GM21576 (cell line): ENCODE data around the gene PRR5.
"Not testable (repeated sequence)": the region's sequence is repeated elsewhere in the genome, so short reads cannot be mapped to it uniquely, and the experiment has no call there.

Source experiments
- ATAC-seq: cut with Tn5 transposase; IDR thresholded peaks from one replicate; pipeline ENCODE4 v1.9.1; 2021; ENCODE audit warnings: mild to moderate bottlenecking, moderate library complexity; ENCODE audit not compliant: unreplicated experiment

PRR5 gene

DNA sequence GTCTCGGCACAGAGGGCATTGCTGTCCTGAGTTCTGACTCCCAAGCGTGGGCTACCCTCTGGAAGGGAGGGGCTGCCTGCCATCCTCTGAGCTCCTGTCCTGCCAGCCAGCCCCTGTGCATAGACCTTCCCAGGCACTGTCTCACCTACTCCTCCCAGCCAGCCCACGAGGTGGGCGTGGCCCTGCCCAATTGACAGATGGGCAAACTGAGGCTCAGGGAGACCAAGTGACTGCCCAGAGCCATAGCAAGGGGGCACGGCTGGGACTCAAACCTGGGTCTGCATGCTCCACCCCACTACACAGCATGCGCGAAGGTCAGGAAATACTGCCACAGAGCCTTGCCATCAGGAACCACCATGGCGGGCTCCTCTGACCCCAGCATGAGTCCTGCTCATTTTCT lies 29.4 kb upstream of the PRR5 start:
- no peak for ATAC-seq

DNA sequence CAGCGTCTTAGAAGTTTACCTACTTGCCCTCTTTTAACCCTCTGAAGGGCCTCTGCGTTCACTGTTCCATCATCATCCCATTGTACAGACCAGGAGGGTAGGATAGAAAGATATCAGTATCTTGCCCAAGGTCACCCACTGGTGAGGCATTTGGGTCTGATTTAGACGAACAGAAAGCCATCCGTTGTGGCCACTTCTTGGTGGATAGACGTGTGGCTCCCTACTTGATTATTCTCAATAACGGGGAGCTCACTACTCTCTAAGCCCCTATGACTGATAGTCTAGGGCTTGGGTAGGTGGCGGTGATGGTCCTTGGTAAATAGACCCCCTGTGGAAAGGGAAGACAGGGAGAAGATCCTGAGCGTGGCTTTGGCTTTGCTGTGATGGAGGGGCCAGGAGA lies 28.6 kb upstream of the PRR5 start:
- no peak for ATAC-seq

- not testable (repeated sequence) for ATAC-seq
Measured at GRCh38 chr22:44676066-44676440, 26.0 kb upstream of the PRR5 start.

DNA sequence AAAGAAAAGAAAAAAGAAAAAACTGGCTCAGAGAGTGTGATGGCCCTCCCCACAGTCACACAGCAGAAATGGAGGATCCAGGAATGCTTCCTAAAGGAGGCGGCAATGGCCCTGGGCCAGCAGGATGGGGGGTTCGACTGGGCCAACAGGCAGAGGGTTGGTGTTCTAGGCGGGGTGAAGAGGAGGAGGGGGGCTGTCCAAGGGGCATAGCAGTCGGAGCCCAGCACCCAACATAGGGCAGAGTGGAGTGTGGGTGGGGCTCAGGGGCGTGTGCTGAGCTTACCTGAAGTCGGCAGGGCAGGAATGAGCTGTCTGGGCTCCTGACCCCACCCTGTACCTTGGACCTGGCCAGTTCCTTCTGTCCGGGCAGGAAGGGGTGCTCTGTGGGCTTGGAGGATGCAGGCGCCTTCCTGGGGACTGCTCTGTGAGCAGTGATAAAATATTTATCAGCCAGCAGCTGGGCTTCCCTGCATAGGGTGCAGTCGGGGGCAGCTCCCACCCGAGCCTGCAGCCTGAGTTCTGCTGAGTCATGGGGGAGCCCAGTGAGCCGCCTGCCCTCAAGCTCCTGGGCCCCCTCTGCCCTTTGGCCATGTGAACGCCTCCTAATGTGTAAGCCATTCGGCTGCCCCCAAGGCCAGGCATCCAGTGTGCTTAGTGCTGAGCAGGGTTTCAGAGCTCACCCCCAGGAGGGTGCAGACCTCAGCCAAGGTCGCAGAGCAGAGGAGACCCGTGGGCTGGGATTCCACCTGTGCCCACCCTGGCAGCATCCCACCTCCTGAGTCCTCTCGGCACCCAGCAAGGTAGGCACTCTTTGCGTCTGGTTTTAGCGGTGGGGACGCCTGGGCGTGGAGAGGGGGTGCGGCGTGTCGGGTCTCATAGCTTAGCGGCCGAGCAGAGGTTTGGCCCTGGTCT lies 25.3 kb upstream of the PRR5 start:
- no peak for ATAC-seq

GRCh38 chr22:44677353-44677840 lies 24.6 kb upstream of the PRR5 start:
- ATAC-seq: no peak

DNA sequence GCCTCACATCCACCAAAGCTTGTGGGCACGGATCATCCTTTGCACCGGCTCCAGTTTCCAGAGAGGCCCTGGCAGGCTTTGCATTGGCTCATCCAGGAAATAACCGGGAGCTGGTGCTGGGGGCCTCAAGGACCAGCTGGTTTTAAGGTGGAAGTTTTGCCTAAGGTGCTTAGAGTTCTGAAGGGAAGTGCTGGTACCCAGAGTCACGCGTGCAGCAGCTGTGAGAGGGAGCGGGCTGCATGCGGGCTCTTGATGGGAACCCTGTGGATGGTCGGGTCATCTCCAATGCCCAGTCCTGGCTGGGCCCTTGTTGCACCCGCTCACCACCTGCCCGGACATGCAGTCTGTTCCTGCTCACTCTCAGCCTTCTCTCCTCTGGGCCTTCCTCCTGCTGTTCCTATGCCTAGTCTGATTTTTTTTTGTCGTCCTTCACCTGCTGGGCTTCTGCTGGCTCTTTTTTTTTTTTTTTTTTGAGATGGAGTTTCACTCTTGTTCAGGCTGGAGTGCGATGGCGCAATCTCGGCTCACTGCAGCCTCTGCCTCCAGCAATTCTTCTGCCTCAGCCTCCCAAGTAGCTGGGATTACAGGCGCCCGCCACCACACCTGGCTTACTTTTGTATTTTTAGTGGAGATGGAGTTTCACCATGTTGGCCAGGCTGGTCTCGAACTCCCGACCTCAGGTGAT lies 24.0 kb upstream of the PRR5 start:
- ATAC-seq: no peak

DNA sequence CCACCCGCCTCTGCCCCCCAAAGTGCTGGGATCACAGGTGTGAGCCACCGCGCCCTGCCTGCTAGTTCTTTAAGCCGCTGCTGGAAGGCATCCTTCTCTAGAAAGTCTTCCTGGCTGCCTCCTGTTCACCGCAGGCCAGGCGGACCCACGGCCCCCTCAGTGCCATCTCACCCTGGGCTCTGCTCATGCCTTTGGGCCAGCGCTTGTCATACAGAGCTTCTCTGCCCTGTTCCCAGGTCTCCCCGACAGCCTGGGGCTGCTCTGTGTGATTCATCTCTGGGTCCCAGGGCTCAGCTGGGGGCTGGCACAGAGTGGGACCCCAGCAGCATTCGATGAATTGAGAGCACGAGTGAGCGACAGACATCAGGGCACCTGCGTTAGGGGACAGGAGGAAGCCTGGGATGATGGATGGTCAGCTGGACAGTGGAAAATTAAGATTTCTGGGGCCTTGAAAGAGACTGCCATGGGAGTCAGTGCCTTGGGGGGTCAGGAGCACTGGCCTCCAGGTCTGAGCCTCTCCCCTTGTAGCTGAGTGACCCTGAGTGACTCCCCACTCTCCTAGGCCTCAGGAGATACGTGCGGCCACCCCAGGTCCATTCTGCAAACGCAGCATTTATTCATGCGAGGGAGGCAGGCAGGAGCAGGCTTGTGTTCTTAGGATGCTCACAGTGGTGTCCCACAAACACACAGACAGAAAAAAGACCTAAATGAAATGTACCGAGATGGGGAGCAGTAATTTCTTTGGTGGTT lies 23.3 kb upstream of the PRR5 start:
- no peak for ATAC-seq

- not testable (repeated sequence) for ATAC-seq
Measured at GRCh38 chr22:44679306-44679647, 22.7 kb upstream of the PRR5 start.

DNA sequence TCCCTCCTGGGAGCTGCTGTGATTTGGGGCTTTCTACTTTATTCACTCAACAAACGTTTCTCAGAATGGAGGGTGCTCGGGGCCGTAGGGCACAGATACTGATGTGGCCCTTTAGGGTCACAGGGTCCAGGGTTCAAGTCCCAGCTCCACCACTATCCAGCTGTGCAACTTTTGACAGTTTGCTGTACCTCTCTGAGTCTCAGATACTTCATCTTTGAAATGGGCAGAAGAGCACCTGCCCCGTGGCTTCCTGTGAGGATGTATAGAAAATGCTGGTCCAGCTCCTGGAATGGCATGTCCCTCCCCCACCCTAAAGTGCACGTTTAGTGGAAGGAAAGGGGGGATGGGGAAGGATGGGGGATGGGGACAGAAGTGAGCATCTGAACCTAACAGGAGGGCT lies 21.9 kb upstream of the PRR5 start:
- no peak for ATAC-seq

GRCh38 chr22:44680481-44680894 lies 21.5 kb upstream of the PRR5 start:
- ATAC-seq: no peak

- ATAC-seq: no peak
Measured at GRCh38 chr22:44682556-44683168, 19.3 kb upstream of the PRR5 start.

DNA sequence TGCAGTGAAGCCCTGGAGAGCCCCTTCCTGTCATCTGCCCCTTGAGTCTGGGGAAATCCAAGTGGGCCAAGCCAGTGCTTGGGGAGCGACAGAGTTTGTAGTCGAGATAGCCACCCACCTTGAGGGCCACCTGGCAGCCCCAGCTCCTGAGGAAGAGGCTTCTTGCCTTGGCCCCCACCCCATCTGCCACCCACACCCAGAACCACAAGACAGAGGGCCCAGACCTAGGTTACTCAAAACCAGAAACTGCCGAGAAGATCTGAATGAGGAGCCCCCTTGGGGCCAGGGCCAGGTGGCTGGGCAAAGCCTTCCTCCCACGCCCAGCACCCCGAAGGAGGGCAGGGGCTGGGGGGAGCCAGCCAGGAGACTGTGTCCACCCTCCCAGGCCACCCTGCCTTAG lies 18.8 kb upstream of the PRR5 start:
- ATAC-seq: peak; percentile 33

DNA sequence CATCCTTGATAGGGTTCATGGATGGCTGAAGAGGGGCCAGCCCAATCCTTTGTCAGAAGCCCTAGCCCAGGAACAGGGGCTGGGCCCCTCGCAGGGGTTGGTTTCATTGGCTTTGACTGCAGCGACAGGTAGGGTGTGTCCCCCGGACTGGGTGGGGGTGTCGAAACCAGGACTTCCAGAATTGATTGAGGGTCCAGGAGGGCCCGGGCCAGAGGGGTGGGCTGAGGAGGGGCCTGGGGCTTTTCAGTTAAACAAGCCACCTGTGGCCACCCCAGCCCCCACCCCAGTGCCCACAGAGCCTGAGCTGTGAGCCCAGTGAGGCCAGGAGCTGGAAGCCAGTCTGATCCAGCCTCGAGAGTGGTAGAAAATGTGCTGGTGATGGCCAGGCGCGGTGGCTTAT lies 18.1 kb upstream of the PRR5 start:
- ATAC-seq: no peak

- peak; percentile 47 for ATAC-seq
Measured at GRCh38 chr22:44684506-44685383, 17.3 kb upstream of the PRR5 start.

- peak; percentile 36 for ATAC-seq
Measured at GRCh38 chr22:44685384-44686056, 16.5 kb upstream of the PRR5 start.

DNA sequence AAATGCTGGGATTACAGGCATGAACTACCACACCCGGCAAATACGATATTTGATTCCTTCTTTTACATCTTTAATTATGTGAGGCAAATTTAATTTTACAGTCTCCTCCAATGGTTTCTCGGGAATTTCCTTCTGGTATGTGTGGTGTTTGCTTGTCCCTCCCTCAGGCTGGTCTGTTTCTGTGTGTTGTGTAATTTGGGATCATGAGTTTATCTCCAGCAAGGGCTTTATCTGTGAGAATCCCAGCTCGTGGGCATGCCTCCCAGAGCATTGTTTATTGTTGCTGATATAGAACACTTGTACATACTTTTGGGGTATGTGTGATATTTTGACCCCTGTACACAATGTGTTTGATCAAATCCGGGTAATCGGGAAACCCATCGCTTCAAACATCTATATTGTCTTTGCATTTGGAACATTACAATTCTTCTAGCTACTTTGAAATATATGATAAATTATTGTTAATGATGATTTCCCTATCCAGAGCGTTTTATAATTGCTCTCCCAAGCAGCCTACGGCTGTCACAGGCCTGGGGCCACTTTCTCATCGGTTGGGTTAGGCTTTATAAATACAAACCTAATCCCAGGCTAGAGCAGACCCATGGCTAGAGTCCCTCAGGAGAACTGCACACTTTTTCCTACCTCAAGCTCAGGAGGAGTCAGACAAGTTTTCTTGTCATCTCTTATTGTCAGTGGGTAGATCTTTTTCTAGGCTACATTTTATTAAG lies 15.0 kb upstream of the PRR5 start:
- no peak for ATAC-seq

GRCh38 chr22:44689173-44689572 lies 12.8 kb upstream of the PRR5 start:
- ATAC-seq: no peak

- ATAC-seq: no peak
Measured at GRCh38 chr22:44689915-44690524, 12.0 kb upstream of the PRR5 start.
